ENCODE measurements around the gene AKR7A2.

AKR7A2 gene

DNA sequence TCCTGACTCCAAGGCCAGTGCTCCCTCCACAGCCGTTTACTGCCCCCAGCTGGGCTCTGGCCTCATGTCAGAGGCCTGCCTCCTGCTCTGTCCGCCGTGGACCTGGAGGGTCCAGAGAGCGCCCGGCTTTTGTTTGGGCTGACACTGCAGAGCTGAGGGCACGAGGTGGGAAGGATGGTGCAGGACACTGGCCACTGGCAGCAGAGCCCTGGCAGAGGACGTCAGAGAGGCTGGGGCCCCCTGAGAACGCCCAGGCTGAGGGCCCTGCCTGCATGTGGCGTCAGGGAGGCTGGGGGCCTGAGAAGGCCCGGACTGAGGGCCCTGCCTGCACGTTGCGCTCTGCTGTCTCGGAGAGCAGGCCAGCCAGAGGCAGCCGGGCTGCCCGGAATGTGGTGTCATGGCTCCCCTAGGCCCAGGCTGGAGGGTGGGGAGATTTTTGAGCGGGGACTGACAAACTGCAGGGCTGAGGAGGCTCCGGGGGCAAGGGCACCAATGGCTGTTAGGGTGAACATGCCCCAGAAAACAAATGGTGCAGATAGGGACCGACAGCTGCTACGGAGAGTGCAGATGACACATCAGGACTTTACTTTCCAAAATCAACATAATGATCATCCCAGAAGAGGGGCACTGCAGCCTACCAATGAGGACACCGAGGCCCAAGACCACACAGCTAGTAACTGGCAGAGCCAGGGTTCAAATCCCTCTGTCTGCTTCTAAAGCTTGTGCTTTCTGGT is 31.8 kb upstream of the AKR7A2 start:
- no peak for DNase-seq (ENCODE audit: low spot score)

GRCh38 chr1:19342894-19343616 is 31.1 kb upstream of the AKR7A2 start:
- no peak for DNase-seq (ENCODE audit: low spot score)

GRCh38 chr1:19342062-19342750 is 30.3 kb upstream of the AKR7A2 start:
- DNase-seq (ENCODE audit: low spot score) = no peak

- peak; percentile 92 for DNase-seq (ENCODE audit: low spot score)
Measured at GRCh38 chr1:19341201-19342061, 29.5 kb upstream of the AKR7A2 start.

- DNase-seq (ENCODE audit: low spot score) = no peak
Measured at GRCh38 chr1:19340387-19340937, 28.5 kb upstream of the AKR7A2 start.

DNA sequence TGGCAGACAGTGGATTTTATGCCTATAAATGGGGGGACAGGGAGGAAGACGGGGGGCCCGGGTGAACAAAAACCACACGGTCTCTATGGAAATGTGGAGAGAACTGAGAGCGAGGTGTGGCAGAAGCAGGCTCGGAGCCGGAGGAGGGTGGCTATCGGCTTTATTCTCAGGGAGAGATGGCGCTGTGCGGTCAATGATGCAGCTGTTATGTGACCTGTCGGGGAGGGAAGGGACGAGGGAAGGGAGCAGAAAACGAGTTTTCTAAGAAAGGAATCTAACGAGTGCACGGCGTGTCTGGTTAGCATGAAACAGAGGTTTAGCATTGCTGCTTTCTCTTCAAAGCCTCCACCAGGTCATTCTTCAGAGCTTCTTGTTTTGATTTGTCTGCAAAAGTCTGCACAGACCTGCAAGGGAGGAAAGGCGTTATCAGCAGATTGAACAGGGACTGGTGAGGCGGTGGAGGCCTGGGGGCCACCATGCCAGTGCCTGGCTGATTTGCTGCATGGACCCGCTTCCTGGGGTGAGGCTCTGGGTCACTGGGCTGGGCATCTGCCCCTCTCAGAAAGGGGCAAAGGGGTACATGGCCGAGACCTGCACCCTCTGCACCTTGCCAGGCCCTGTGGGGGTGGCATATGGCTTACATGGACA is 27.4 kb upstream of the AKR7A2 start:
- no peak for DNase-seq (ENCODE audit: low spot score)

- DNase-seq (ENCODE audit: low spot score) = peak; percentile 62
Measured at GRCh38 chr1:19338323-19338762, 26.4 kb upstream of the AKR7A2 start.

- DNase-seq (ENCODE audit: low spot score) = no peak
Measured at GRCh38 chr1:19337289-19337688, 25.3 kb upstream of the AKR7A2 start.

- DNase-seq (ENCODE audit: low spot score) = no peak
Measured at GRCh38 chr1:19336543-19336942, 24.6 kb upstream of the AKR7A2 start.

DNA sequence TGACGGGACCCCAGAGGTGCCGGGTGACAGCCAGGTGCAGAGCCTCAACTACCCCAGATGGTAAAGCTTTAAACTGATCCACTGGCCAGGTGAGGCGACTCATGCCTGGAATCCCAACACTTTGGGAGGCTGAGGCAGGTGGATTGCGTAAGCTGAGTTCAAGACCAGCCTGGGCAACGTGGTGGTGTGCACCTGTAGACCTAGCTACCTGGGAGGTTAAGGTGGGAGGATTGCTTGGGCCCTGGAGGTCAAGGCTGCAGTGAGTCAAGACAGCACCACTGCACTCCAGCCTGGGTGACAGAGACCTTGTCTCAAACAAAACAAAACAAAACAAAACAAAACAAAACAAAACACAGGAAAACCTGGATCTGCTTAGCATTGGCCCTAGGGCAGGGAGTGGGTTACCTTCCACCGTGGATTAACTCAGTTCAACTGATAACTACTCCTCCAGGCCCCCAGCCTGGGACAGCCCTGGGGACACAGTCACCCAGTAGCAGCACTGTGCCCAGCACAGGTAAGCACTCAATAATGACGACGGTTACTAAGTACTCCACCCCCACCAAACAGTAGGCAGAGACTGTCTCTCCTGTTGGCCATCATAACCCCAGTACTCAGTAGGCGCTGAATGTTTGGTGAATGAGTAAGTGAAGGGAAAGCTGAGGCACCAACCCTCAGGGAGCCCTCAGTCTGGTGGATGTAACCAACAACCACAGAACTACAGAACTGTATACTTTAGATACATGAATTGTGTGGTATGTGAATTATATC is 21.8 kb upstream of the AKR7A2 start:
- no peak for DNase-seq (ENCODE audit: low spot score)

DNA sequence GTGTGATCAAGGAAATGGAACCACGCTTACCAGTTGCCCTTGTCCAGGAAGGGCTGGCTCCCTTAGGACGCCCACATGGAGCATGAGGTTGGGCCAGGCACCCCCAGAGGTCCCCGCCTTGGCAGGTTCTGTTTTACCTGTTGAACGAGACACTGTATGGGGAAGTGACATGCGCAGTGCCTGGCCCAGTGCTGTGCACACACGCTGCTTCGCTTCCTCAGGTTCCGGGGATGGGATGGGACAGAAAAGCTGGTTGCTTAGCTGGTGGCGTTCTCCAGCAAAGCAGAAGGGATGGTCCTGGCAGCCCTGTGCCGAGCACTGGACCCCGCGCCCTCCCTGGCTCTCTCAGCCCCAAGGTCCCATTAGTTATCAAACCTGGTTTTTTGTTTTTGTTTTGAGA is 20.9 kb upstream of the AKR7A2 start:
- no peak for DNase-seq (ENCODE audit: low spot score)

- no peak for DNase-seq (ENCODE audit: low spot score)
Measured at GRCh38 chr1:19331262-19331878, 19.4 kb upstream of the AKR7A2 start.

- no peak for DNase-seq (ENCODE audit: low spot score)
Measured at GRCh38 chr1:19330449-19331135, 18.6 kb upstream of the AKR7A2 start.

- DNase-seq (ENCODE audit: low spot score) = no peak
Measured at GRCh38 chr1:19329611-19330010, 17.7 kb upstream of the AKR7A2 start.

DNA sequence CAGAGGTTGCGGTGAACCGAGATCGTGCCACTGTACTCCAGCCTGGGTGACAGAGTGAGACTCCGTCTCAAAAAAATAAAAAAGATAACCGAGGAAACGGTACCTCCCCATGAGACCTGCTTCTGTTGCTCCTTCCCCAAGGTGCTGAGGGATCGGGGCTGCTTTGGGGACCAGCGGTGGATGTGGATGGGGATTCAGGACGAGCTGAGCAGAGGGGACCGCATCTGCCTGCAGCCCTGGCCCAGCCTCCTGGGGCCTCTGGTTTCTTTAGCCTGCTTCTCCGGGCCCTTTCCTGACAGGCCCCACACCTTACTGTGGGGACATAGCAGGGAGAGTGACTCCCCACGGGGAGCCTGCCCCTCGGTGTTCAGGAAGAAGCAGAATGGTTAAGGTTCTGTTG is 17.2 kb upstream of the AKR7A2 start:
- DNase-seq (ENCODE audit: low spot score) = no peak

- no peak for DNase-seq (ENCODE audit: low spot score)
Measured at GRCh38 chr1:19328486-19328885, 16.5 kb upstream of the AKR7A2 start.

DNA sequence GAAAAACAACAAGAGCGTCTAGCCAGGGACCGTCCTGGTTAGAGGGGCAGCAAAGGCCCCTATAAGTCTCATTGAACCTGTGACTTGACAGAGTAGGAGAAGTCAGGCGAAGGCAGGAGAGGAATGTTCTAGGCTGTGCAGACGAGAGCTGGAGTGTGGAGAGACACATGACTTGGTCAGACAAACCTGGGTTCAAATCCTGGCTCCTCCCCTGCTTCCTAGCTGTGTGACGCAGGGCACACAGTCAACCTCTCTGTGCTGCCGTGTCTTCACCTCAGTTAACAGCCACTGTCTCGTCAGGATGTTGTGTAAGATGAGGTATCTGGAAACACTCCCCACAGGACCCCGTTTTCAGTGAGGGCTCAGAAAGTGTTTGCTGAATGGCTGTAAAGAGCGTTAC is 15.8 kb upstream of the AKR7A2 start:
- no peak for DNase-seq (ENCODE audit: low spot score)

- DNase-seq (ENCODE audit: low spot score) = no peak
Measured at GRCh38 chr1:19327301-19327700, 15.4 kb upstream of the AKR7A2 start.

GRCh38 chr1:19326748-19327065 is 14.8 kb upstream of the AKR7A2 start:
- DNase-seq (ENCODE audit: low spot score) = no peak

All from iPS-NIHi11 (cell line).